HUES64 (cell line): ENCODE results near the gene FLVCR2.

Experiments used
- H3K27ac ChIP-seq: 2 replicates; pipeline ENCODE4 v1.7.0; 2013; ENCODE audit warnings: low read depth, low read length, inconsistent platforms
- H3K27me3 ChIP-seq: 2 replicates; pipeline ENCODE4 v1.6.1; 2013; ENCODE audit warnings: mild to moderate bottlenecking, low read length; ENCODE audit not compliant: insufficient read depth
- H3K36me3 ChIP-seq: 2 replicates; pipeline ENCODE4 v1.6.1; 2013; ENCODE audit warnings: mild to moderate bottlenecking, low read length; ENCODE audit not compliant: insufficient read depth
- H3K4me1 ChIP-seq: 2 replicates; pipeline ENCODE4 v1.6.1; 2013; ENCODE audit warnings: mild to moderate bottlenecking, low read length, moderate library complexity; ENCODE audit not compliant: insufficient read depth
- H3K4me3 ChIP-seq: 2 replicates; pipeline ENCODE4 v1.5.1; 2013; ENCODE audit warnings: mild to moderate bottlenecking, low read length, moderate library complexity
- H3K9ac ChIP-seq: 2 replicates; pipeline ENCODE4 v1.6.1; 2013; ENCODE audit warnings: mild to moderate bottlenecking, low read depth, low read length
- H3K9me3 ChIP-seq: 2 replicates; pipeline ENCODE4 v1.6.1; 2013; ENCODE audit warnings: low read depth, low read length; ENCODE audit not compliant: insufficient read depth
- WGBS: fragments of 150-250, 120-280 bp; methylation state at CpG from one replicate; pipeline ENCODE4 v1.1.7; 2013; ENCODE audit warnings: missing lambda C conversion rate; 5-methylcytosine and 5-hydroxymethylcytosine counted together

Gene FLVCR2

GRCh38 chr14:75543253-75543652 is 35.2 kb upstream of the FLVCR2 start:
- WGBS, result 84% methylated on average over 2 of the region's 4 CpGs
- no peaks in the 10 kb centered on the region for H3K4me1 ChIP-seq
- no peaks in the 10 kb centered on the region for H3K9me3 ChIP-seq
- H3K4me3 ChIP-seq, result no peak overlapping the region
- H3K27me3 ChIP-seq, result no peaks in the 10 kb centered on the region
- H3K27ac ChIP-seq, result no peak overlapping the region
- H3K36me3 ChIP-seq, result no peaks in the 10 kb centered on the region
- H3K9ac ChIP-seq, result no peak overlapping the region

DNA sequence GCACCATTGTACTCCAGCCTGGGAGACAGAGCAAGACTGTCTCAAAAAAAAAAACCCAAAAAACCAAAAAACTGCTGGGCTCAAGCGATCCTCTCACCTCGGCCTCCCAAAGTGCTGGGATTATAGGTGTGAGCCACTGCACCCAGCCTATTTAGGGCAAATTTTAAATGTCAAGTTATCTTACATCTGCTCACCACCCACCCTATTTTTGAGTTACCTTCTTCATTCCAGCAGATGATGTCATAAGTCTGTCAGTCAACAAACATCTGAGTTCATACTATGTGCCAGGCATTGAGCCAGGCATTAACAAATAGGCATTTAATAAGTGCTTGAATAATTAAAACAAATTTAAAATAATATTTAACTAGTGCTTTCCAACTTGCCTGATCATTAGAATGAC is 34.6 kb upstream of the FLVCR2 start:
- H3K9ac ChIP-seq, result no peak overlapping the region
- H3K9me3 ChIP-seq, result no peaks in the 10 kb centered on the region
- H3K27me3 ChIP-seq, result no peaks in the 10 kb centered on the region
- no peak overlapping the region for H3K4me3 ChIP-seq
- no peaks in the 10 kb centered on the region for H3K36me3 ChIP-seq
- WGBS, result 88% methylated on average over 2 of the region's 2 CpGs
- H3K27ac ChIP-seq, result no peak overlapping the region
- H3K4me1 ChIP-seq, result no peaks in the 10 kb centered on the region

DNA sequence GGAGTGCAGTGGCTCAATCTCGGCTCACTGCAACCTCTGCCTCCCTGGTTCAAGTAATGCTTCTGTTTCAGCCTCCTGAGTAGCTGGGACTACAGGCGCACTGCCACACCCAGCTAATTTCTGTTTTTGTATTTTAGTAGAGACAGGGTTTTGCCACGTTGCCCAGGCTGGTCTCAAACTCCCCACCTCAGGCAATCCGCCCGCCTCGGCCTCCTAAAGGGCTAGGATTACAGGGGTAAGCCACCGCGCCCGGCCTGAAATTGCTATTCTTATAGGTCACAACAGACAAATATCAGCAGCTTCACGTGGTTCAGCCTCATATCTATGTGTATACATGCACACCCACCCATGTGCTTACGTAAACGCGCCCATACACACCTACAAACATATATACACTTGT is 32.5 kb upstream of the FLVCR2 start:
- Histone ChIP-seq H3K27me3 (no peaks in the 10 kb centered on the region), H3K4me1 (no peaks in the 10 kb centered on the region), H3K9me3 (no peaks in the 10 kb centered on the region), H3K4me3 (no peak overlapping the region), H3K36me3 (no peaks in the 10 kb centered on the region), H3K9ac (no peak overlapping the region), H3K27ac (no peak overlapping the region)
- 98% methylated on average over 13 of the region's 13 CpGs for WGBS

GRCh38 chr14:75547552-75548250 is 30.7 kb upstream of the FLVCR2 start:
- H3K36me3 ChIP-seq, result no peaks in the 10 kb centered on the region
- no peak overlapping the region for H3K9ac ChIP-seq
- H3K9me3 ChIP-seq, result no peaks in the 10 kb centered on the region
- H3K4me3 ChIP-seq, result no peak overlapping the region
- WGBS, result 89% methylated on average over 11 of the region's 11 CpGs
- no peak overlapping the region for H3K27ac ChIP-seq
- H3K4me1 ChIP-seq, result no peaks in the 10 kb centered on the region
- no peaks in the 10 kb centered on the region for H3K27me3 ChIP-seq

DNA sequence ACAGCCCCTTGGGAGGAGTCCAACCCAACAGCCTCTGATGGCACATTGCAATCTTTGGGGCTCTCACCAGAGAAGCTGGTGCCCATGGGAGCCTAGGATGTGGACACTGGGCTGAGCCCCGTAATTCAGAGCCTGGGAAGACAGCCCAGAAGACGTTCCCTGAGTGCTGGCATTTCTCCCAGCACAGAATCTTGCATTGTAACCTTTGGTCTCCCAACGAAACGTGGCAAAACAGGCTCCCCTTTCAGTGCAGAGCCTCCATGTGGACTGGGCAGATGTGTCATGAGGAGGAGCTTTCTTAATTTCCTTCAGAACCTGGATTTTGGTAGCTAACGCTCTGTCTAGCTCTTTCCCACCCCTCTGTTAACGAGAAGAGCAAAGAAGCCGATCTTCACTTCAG is 29.9 kb upstream of the FLVCR2 start:
- no peak overlapping the region for H3K27ac ChIP-seq
- H3K4me1 ChIP-seq, result no peaks in the 10 kb centered on the region
- no peak overlapping the region for H3K4me3 ChIP-seq
- H3K27me3 ChIP-seq, result no peaks in the 10 kb centered on the region
- no peaks in the 10 kb centered on the region for H3K9me3 ChIP-seq
- 80% methylated on average over 7 of the region's 7 CpGs for WGBS
- no peaks in the 10 kb centered on the region for H3K36me3 ChIP-seq
- no peak overlapping the region for H3K9ac ChIP-seq

DNA sequence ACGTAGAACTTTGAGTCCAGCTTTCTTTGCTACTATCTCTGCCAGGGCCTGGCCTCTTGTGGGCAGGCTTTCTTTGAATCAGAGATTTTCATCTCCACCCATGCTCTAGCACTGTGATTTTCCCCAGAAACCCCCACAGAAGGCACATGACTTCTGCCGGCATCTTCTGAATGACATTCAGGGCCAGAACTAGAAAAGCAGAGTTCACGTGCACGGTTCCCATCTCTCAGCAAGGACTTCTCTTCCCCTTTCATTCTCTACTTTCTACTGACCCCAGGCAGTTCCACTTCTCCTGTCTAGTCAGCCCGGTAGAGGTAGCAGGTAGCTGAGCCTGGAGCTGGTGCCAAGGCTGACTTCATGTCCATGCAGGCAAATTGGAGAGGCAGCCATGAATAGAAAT is 29.3 kb upstream of the FLVCR2 start:
- no peaks in the 10 kb centered on the region for H3K36me3 ChIP-seq
- no peak overlapping the region for H3K4me3 ChIP-seq
- H3K27me3 ChIP-seq, result no peaks in the 10 kb centered on the region
- WGBS, result 73% methylated on average over 5 of the region's 5 CpGs
- no peak overlapping the region for H3K27ac ChIP-seq
- no peaks in the 10 kb centered on the region for H3K9me3 ChIP-seq
- no peak overlapping the region for H3K9ac ChIP-seq
- H3K4me1 ChIP-seq, result peaks cover 1% of the 10 kb centered on the region; the same call in 1 of the 2 replicates

GRCh38 chr14:75551021-75551420 is 27.4 kb upstream of the FLVCR2 start:
- 92% methylated on average over 7 of the region's 7 CpGs for WGBS
- no peak overlapping the region for H3K9ac ChIP-seq
- H3K4me1 ChIP-seq, result peaks cover 14% of the 10 kb centered on the region
- H3K27me3 ChIP-seq, result no peaks in the 10 kb centered on the region
- no peak overlapping the region for H3K4me3 ChIP-seq
- no peaks in the 10 kb centered on the region for H3K36me3 ChIP-seq
- H3K27ac ChIP-seq, result no peak overlapping the region
- H3K9me3 ChIP-seq, result no peaks in the 10 kb centered on the region

- Histone ChIP-seq H3K4me1 (peaks cover 14% of the 10 kb centered on the region), H3K9ac (no peak overlapping the region), H3K27ac (no peak overlapping the region), H3K9me3 (peaks cover 1% of the 10 kb centered on the region; the same call in 1 of the 2 replicates), H3K36me3 (no peaks in the 10 kb centered on the region), H3K4me3 (no peak overlapping the region), H3K27me3 (no peaks in the 10 kb centered on the region)
- WGBS, result 96% methylated on average over 6 of the region's 6 CpGs
These were observed 25.3 kb upstream of the FLVCR2 start for GRCh38 chr14:75553157-75553556.

- Histone ChIP-seq H3K36me3 (no peaks in the 10 kb centered on the region), H3K27ac (no peak overlapping the region), H3K9ac (no peak overlapping the region), H3K27me3 (no peaks in the 10 kb centered on the region), H3K9me3 (peaks cover 4% of the 10 kb centered on the region), H3K4me3 (no peak overlapping the region), H3K4me1 (peaks cover 14% of the 10 kb centered on the region)
- 65% methylated on average over 3 of the region's 4 CpGs for WGBS
These were observed 24.6 kb upstream of the FLVCR2 start for GRCh38 chr14:75553761-75554364.

DNA sequence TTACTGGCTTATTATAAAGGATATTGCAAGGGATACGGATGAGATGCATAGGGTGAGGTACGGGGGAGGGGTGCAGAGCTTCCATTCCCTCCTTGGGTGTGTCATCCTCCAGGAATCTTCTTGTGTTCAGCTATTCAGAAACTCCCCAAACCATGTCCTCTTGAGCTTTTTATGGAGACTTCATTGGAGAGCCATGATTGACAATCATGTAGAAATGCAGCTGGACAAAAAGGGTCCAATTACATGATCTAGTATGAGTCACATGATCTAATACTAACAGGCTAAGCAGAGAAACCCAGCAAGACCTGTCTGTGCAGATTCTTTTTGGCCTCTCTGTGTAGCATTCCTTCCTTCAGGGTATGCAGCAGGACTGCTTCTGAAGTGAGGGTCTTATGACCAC is 23.9 kb upstream of the FLVCR2 start:
- Histone ChIP-seq H3K9me3 (peaks cover 4% of the 10 kb centered on the region), H3K36me3 (no peaks in the 10 kb centered on the region), H3K4me3 (no peak overlapping the region), H3K27ac (no peak overlapping the region), H3K4me1 (peaks cover 14% of the 10 kb centered on the region), H3K9ac (no peak overlapping the region), H3K27me3 (no peaks in the 10 kb centered on the region)
- whole genome bisulfite sequencing, result 44% methylated on average over 2 of the region's 2 CpGs

GRCh38 chr14:75558440-75558839 is 20.0 kb upstream of the FLVCR2 start:
- WGBS, result 94% methylated on average over 5 of the region's 5 CpGs
- Histone ChIP-seq H3K9me3 (peaks cover 4% of the 10 kb centered on the region), H3K4me3 (no peak overlapping the region), H3K36me3 (no peaks in the 10 kb centered on the region), H3K27ac (no peak overlapping the region), H3K27me3 (no peaks in the 10 kb centered on the region), H3K9ac (no peak overlapping the region), H3K4me1 (peaks cover 19% of the 10 kb centered on the region)
